K562 (cell line): ENCODE results near the gene RABL6. TPM values are rescaled to one million over a fixed set of nuclear protein-coding genes. Genes with fewer than 3 reads are reported as not detected.

ENCODE experiments used
- ATAC-seq: fragments of 200-7000 bp; cut with Tn5 transposase; 3 replicates; pipeline ENCODE4 v1.9.1; 2020; ENCODE audit warnings: moderate library complexity
- BruUV-seq: library from RNA; stranded (reverse); fragments of 400-500 nt; replicated peaks from 2 replicates; lab custom pipeline; 2021; lab: Mats Ljungman, UMichigan
- CTCF ChIA-PET: fragments of 300-600 bp; formaldehyde crosslinking; extraction: SDS; loops from one replicate; lab custom pipeline; 2021; ENCODE audit warnings: low intra/inter-chr PET ratio; lab: Yijun Ruan, JAX
- POLR2A ChIA-PET: fragments of 300-600, 350-650 bp; sonication (Branson Sonifier 250); formaldehyde crosslinking; extraction: SDS; loops from one replicate; lab custom pipeline; 2021; ENCODE audit warnings: antibody characterized with exemption, inconsistent platforms; lab: Yijun Ruan, JAX
- DNase-seq, 4 experiments: peaks; one replicate each; pipeline versions ENCODE4 v3.0.0 to v3.0.0-alpha.2; 2011 to 2018; ENCODE audit warnings: low spot score in 3 of 4, mixed read lengths in 3 of 4; ENCODE audit errors: extremely low read depth in 1 of 4
- FAIRE-seq: peaks from 2 replicates; lab custom pipeline; 2011; peaks lifted over from hg19 to GRCh38; lab: Jason Lieb, UNC
- H2AFZ ChIP-seq: 2 replicates; pipeline ENCODE4 v1.6.0; 2011; ENCODE audit warnings: low read depth, low read length, control low read depth, inconsistent platforms
- H3K27ac ChIP-seq: fragments of 200-600 bp; 3 replicates; pipeline ENCODE4 v1.8.0; 2011; ENCODE audit warnings: low read depth, mild to moderate bottlenecking, control low read depth, inconsistent platforms, low read length, moderate library complexity, mixed read lengths; ENCODE audit errors: extremely low read depth
- H3K27me3 ChIP-seq, 2 experiments: fragments of 300-600 bp in 1 of 2; 2 replicates in 1 of 2; 3 replicates in 1 of 2; pipeline versions ENCODE4 v1.6.0 to v1.8.0; 2011; ENCODE audit warnings: inconsistent platforms in 2 of 2, low read length in 2 of 2, mild to moderate bottlenecking in 1 of 2, mixed read lengths in 1 of 2, moderate library complexity in 1 of 2; ENCODE audit not compliant: control insufficient read depth in 2 of 2, insufficient read depth in 2 of 2
- H3K36me3 ChIP-seq: fragments of 300-600 bp; 3 replicates; pipeline ENCODE4 v1.8.0; 2011; ENCODE audit warnings: mild to moderate bottlenecking, low read length, inconsistent platforms; ENCODE audit not compliant: control insufficient read depth, insufficient read depth
- H3K4me1 ChIP-seq, 2 experiments: fragments of 200-600 bp in 1 of 2; replicated peaks in 1 of 2; 2 replicates in 1 of 2; 3 replicates in 1 of 2; pipeline versions ENCODE4 v1.5.1 to v1.8.0; 2011; ENCODE audit warnings: inconsistent platforms in 2 of 2, low read length in 2 of 2, mild to moderate bottlenecking in 1 of 2, mixed read lengths in 1 of 2, moderate library complexity in 1 of 2; ENCODE audit not compliant: control insufficient read depth in 2 of 2, insufficient read depth in 2 of 2
- H3K4me2 ChIP-seq: 2 replicates; pipeline ENCODE4 v1.6.1; 2011; ENCODE audit warnings: low read length, control low read depth, inconsistent platforms, mixed read lengths; ENCODE audit not compliant: insufficient read depth
- H3K4me3 ChIP-seq: fragments of 200-600 bp; sonication (generic), shearing (Covaris generic); 2 replicates; pipeline ENCODE4 v1.5.1; 2016; ENCODE audit warnings: control low read depth, inconsistent platforms
- H3K79me2 ChIP-seq: fragments of 200-600 bp; 3 replicates; pipeline ENCODE4 v1.8.0; 2011; ENCODE audit warnings: low read length, inconsistent platforms; ENCODE audit not compliant: control insufficient read depth, insufficient read depth
- H3K9ac ChIP-seq, 2 experiments: 2 replicates each; pipeline versions ENCODE4 v1.6.0 to v1.6.1; 2011; ENCODE audit warnings: low read depth in 2 of 2, low read length in 2 of 2, control low read depth in 1 of 2, inconsistent platforms in 1 of 2, mild to moderate bottlenecking in 1 of 2, mixed read lengths in 1 of 2; ENCODE audit not compliant: insufficient read depth in 1 of 2
- H3K9me1 ChIP-seq: one replicate; pipeline ENCODE4 v1.6.0; 2011; ENCODE audit warnings: inconsistent platforms, mild to moderate bottlenecking, low read length, moderate library complexity; ENCODE audit not compliant: control insufficient read depth, insufficient read depth
- H3K9me3 ChIP-seq: replicated peaks from 2 replicates; pipeline ENCODE4 v1.5.1; 2011; ENCODE audit warnings: low read depth, low read length, inconsistent platforms; ENCODE audit not compliant: control insufficient read depth, insufficient read depth
- H4K20me1 ChIP-seq: replicated peaks from 2 replicates; pipeline ENCODE4 v1.6.1; 2011; ENCODE audit warnings: low read length, inconsistent platforms, mixed read lengths; ENCODE audit not compliant: control insufficient read depth, insufficient read depth
- ATF1 ChIP-seq, 2 experiments: fragments of 450-650 bp in 1 of 2; IDR thresholded peaks; 2 replicates each; pipeline ENCODE4 v1.6.1; 2016; ENCODE audit warnings: missing compliant biosample characterization in 1 of 2, missing genetic modification characterization in 1 of 2
- CEBPG ChIP-seq, 3 experiments: fragments of 200-800 bp in 1 of 3; sonication (Bioruptor generic) in 1 of 3; sonication (generic) in 1 of 3; formaldehyde crosslinking in 1 of 3; IDR thresholded peaks in 2 of 3; conservative IDR thresholded peaks in 1 of 3; 2 replicates each; pipeline versions ENCODE4 v1.6.1 to v1.8.0; 2016 to 2022; ENCODE audit warnings: missing compliant biosample characterization in 2 of 3, missing genetic modification characterization in 2 of 3, mild to moderate bottlenecking in 1 of 3, missing genetic modification reagents in 1 of 3
- ELF4 ChIP-seq: fragments of 450-650 bp; formaldehyde crosslinking; IDR thresholded peaks from 2 replicates; pipeline ENCODE4 v1.4.0; 2022; ENCODE audit warnings: missing genetic modification characterization
- MAFG ChIP-seq: fragments of 450-650 bp; conservative IDR thresholded peaks from 2 replicates; pipeline ENCODE4 v1.6.1; 2016; ENCODE audit warnings: missing genetic modification characterization, missing compliant biosample characterization
- NFATC3 ChIP-seq: fragments of 450-650 bp; IDR thresholded peaks from 2 replicates; pipeline ENCODE4 v1.6.1; 2017; ENCODE audit warnings: mild to moderate bottlenecking
- NR4A1 ChIP-seq, 2 experiments: fragments of 250-450 bp in 1 of 2; fragments of 450-650 bp in 1 of 2; sonication (Bioruptor Pico) in 1 of 2; IDR thresholded peaks; 2 replicates each; pipeline versions ENCODE4 v1.4.0 to v1.6.1; 2016 to 2020; ENCODE audit warnings: mild to moderate bottlenecking in 2 of 2, missing compliant biosample characterization in 1 of 2, missing genetic modification characterization in 1 of 2, moderate library complexity in 1 of 2
- NRF1 ChIP-seq, 2 experiments: fragments of 450-650 bp; IDR thresholded peaks in 1 of 2; conservative IDR thresholded peaks in 1 of 2; 2 replicates each; pipeline ENCODE4 v1.6.1; 2014; ENCODE audit warnings: mild to moderate bottlenecking in 2 of 2
- RBM22 ChIP-seq: fragments of 200-400 bp; formaldehyde crosslinking; IDR thresholded peaks from 2 replicates; pipeline ENCODE4 v1.6.1; 2018; ENCODE audit warnings: low read length, low read depth; ENCODE audit not compliant: poor library complexity, severe bottlenecking
- RFX7 ChIP-seq: fragments of 250-450 bp; sonication (Bioruptor Pico); IDR thresholded peaks from 2 replicates; pipeline ENCODE4 v1.5.1; 2021; ENCODE audit warnings: mild to moderate bottlenecking
- SMAD3 ChIP-seq: fragments of 450-650 bp; formaldehyde crosslinking; conservative IDR thresholded peaks from 2 replicates; pipeline ENCODE4 v1.4.0; 2020; ENCODE audit warnings: mild to moderate bottlenecking
- TRIM28 ChIP-seq: fragments of 450-650 bp; IDR thresholded peaks from 2 replicates; pipeline ENCODE4 v1.6.1; 2017
- ZC3H11A ChIP-seq: IDR thresholded peaks from 2 replicates; pipeline ENCODE4 v1.6.1; 2012; ENCODE audit warnings: low read depth, low read length, improper control_type of control experiment
- ZNF124 ChIP-seq: sonication (generic); formaldehyde crosslinking; IDR thresholded peaks from 2 replicates; pipeline ENCODE4 v1.8.1; 2022; ENCODE audit warnings: missing genetic modification reagents
- ZNF217 ChIP-seq: sonication (generic); formaldehyde crosslinking; IDR thresholded peaks from 2 replicates; pipeline ENCODE4 v1.8.0; 2022; ENCODE audit warnings: mild to moderate bottlenecking, missing genetic modification reagents
- ZNF79 ChIP-seq: fragments of 250-450 bp; sonication (Bioruptor Pico); IDR thresholded peaks from 2 replicates; pipeline ENCODE4 v1.4.0; 2020; ENCODE audit warnings: low read depth, mild to moderate bottlenecking, moderate library complexity
- WGBS: fragments of 100-300 bp; shearing (Covaris generic); methylation state at CpG from one replicate; pipeline ENCODE4 v1.1.6; 2016; ENCODE audit warnings: low coverage, mixed read lengths; ENCODE audit not compliant: insufficient coverage; ENCODE audit errors: missing lambda C conversion rate; 5-methylcytosine and 5-hydroxymethylcytosine counted together
- in situ Hi-C: fragments of 300-500 bp; cut with MboI; formaldehyde crosslinking; loops from 4 replicates; pipeline ENCODE4 v1.15.0; 2018; ENCODE audit warnings: inconsistent platforms, mixed read lengths
- intact Hi-C: fragments of 100-400 bp; cut with micrococcal nuclease; formaldehyde crosslinking; loops from 2 replicates; pipeline ENCODE4 v1.14.2; 2022
- polyA plus RNA-seq, 8 experiments: library from polyadenylated mRNA; depleted of rRNA in 4 of 8; stranded (reverse) in 5 of 8; unstranded in 3 of 8; fragments of >200 nt; fragmentation: Nextera tagmentation in 2 of 8; fragmentation: Illumina TruSeq in 1 of 8; extraction: Ambion mirVana in 2 of 8; extraction: Trizol in 1 of 8; gene quantifications; 2 replicates each; pipeline versions ENCODE4 v1.2.1 to v1.2.3, GENCODE V29; 2011 to 2014; ENCODE audit warnings: inconsistent platforms in 1 of 8, missing spikeins in 1 of 8
- total RNA-seq, 7 experiments: library from RNA; depleted of rRNA in 6 of 7; stranded (reverse); fragments of >200 nt in 6 of 7; fragmentation: Illumina TruSeq in 2 of 7; extraction: Trizol in 2 of 7; gene quantifications; 2 replicates each; pipeline versions ENCODE4 v1.2.1 to v1.2.3, GENCODE V29; 2011 to 2021; ENCODE audit warnings: low replicate concordance in 1 of 7
- TF ChIP-seq, protein P1 (sequence below), 2 experiments: fragments of 250-450 bp in 1 of 2; fragments of 450-650 bp in 1 of 2; sonication (Bioruptor Pico) in 1 of 2; IDR thresholded peaks; 2 replicates each; pipeline versions ENCODE4 v1.6.1 to v1.8.0; 2016 to 2021; ENCODE audit warnings: mild to moderate bottlenecking in 2 of 2, moderate library complexity in 2 of 2, missing compliant biosample characterization in 1 of 2, missing genetic modification characterization in 1 of 2
- TF ChIP-seq, protein P2 (sequence below): sonication (generic); formaldehyde crosslinking; IDR thresholded peaks from 2 replicates; pipeline ENCODE4 v1.8.0; 2022; ENCODE audit warnings: mild to moderate bottlenecking, low read depth, missing genetic modification reagents
- TF ChIP-seq, protein P3 (sequence below): fragments of 450-650 bp; formaldehyde crosslinking; IDR thresholded peaks from 2 replicates; pipeline ENCODE4 v1.4.0; 2022; ENCODE audit warnings: missing genetic modification characterization

The RABL6 gene
- total and polyA plus RNA-seq, 9 of the 15 experiments (the other 6 are each of a cell fraction or from before 2014, with no cell fraction given) = 5.6 to 181 (median 84.5) TPM

DNA sequence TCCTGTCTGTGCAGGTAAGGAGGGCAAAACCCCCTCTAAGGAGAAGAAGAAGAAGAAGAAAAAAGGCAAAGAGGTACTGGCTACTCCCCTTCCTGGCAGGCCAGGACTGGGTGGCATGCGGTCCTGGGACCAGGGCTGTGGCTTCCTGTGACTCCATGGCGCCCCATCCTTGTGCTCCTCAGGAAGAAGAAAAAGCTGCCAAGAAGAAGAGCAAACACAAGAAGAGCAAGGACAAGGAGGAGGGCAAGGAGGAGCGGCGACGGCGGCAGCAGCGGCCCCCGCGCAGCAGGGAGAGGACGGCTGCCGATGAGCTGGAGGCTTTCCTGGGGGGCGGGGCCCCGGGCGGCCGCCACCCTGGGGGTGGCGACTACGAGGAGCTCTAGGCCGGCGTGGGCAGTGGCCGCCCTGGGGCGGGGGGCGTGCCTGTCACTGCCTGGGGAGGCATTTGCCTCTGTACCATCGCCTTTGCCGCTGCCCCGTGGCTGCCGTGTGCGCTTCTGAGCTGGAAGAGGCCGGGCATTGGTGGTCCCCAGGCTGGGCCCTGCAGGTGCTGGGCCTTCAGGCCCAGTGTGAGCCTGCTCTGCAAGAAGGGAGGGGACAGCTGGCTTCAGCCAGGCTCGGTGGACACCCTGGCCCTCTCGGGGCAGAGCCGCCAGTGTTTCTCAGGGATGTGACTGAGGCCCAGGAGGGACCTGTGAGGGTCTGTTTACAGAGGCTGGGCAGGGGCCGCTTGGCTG is 32.6 kb downstream of the RABL6 start:
- no peak overlapping the region for H2AFZ ChIP-seq
- in situ Hi-C loops = no loop called here
- WGBS = 39% methylated on average over 15 of the region's 32 CpGs
- TF ChIP-seq CEBPG (CRISPR knock-in tag; IDR thresholded peaks at IDR 0.05) (no peak), CEBPG (tag; conservative IDR thresholded peaks at IDR 0.05 in 1 of 2, IDR thresholded peaks at IDR 0.05 in 1 of 2) (no peak), NFATC3 (0 out of 2 replicates have a peak, but pooled peaks have one; percentile 21), NRF1 (conservative IDR thresholded peaks at IDR 0.05 in 1 of 2, IDR thresholded peaks at IDR 0.05 in 1 of 2) (peak; percentile 53 to 65; a peak in 3 of 4 replicates), NR4A1 (CRISPR knock-in tag; IDR thresholded peaks at IDR 0.05) (no peak), NR4A1 (tag; IDR thresholded peaks at IDR 0.05) (no peak), ZNF124 (CRISPR knock-in tag) (no peak), ZC3H11A (no peak), ZNF217 (CRISPR knock-in tag) (peak; percentile 29; the same call in 1 of the 2 replicates), TRIM28 (no peak), RBM22 (peak; percentile 89), SMAD3 (CRISPR knock-in tag) (no peak), ELF4 (CRISPR knock-in tag) (no peak), ZNF79 (CRISPR knock-in tag) (no peak), ATF1 (CRISPR knock-in tag; IDR thresholded peaks at IDR 0.05) (no peak), ATF1 (tag; IDR thresholded peaks at IDR 0.05) (peak; percentile 14; the same call in 1 of the 2 replicates), RFX7 (CRISPR knock-in tag) (no peak), MAFG (tag) (no peak)
- TF ChIP-seq, protein P1, sequence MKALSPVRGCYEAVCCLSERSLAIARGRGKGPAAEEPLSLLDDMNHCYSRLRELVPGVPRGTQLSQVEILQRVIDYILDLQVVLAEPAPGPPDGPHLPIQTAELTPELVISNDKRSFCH (CRISPR knock-in tag; IDR thresholded peaks at IDR 0.05) = no peak
- TF ChIP-seq, protein P1 (tag; IDR thresholded peaks at IDR 0.05) = no peak
- TF ChIP-seq, protein P2, sequence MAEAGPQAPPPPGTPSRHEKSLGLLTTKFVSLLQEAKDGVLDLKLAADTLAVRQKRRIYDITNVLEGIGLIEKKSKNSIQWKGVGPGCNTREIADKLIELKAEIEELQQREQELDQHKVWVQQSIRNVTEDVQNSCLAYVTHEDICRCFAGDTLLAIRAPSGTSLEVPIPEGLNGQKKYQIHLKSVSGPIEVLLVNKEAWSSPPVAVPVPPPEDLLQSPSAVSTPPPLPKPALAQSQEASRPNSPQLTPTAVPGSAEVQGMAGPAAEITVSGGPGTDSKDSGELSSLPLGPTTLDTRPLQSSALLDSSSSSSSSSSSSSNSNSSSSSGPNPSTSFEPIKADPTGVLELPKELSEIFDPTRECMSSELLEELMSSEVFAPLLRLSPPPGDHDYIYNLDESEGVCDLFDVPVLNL (CRISPR knock-in tag) = no peak
- TF ChIP-seq, protein P3, sequence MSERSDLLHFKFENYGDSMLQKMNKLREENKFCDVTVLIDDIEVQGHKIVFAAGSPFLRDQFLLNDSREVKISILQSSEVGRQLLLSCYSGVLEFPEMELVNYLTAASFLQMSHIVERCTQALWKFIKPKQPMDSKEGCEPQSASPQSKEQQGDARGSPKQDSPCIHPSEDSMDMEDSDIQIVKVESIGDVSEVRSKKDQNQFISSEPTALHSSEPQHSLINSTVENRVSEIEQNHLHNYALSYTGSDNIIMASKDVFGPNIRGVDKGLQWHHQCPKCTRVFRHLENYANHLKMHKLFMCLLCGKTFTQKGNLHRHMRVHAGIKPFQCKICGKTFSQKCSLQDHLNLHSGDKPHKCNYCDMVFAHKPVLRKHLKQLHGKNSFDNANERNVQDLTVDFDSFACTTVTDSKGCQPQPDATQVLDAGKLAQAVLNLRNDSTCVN (CRISPR knock-in tag) = no peak

More for the DNA sequence above, 32.6 kb downstream of the RABL6 start:
- H3K9me3 ChIP-seq = no peaks in the 10 kb centered on the region
- H3K4me1 ChIP-seq = peaks cover 12 to 92% of the 10 kb centered on the region in 2 experiments
- no peak overlapping the region; the same call in 1 of the 2 replicates for H3K4me2 ChIP-seq
- H3K9ac ChIP-seq = peak overlapping the region in 1 of 2 experiments; percentile 75; a peak in 3 of 4 replicates
- H3K36me3 ChIP-seq = peaks cover 54% of the 10 kb centered on the region; the same call in 2 of the 3 replicates
- peak; percentile 72 for FAIRE-seq
- peak overlapping the region; percentile 28; the same call in 2 of the 3 replicates for H3K27ac ChIP-seq
- no peak overlapping the region for H3K4me3 ChIP-seq
- ATAC-seq = peak; percentile 62
- ChIA-PET CTCF (no interaction called here), POLR2A (interaction anchor here (0.6 to 2.6 kb wide), 10 partner anchors 8 to 182 kb away, joined by 3 to 10 read pairs (median 3); partner anchors contain the start of gene TMEM141)
- no peaks in the 10 kb centered on the region for H3K9me1 ChIP-seq
- BruUV-seq = TSS peak; percentile 84
- no peaks in the 10 kb centered on the region for H3K79me2 ChIP-seq
- intact Hi-C loops = loop anchor here (2.0 kb wide), 1 partner anchor 54 kb away; no protein-coding TSS in a partner anchor
- peak; percentile 74 to 83 (median 78) for DNase-seq
- H3K27me3 ChIP-seq = no peaks in the 10 kb centered on the region
- H4K20me1 ChIP-seq = peaks cover 17% of the 10 kb centered on the region
